CD1c-positive myeloid dendritic cell (primary cell): ENCODE results near the gene KAZN.
A peak's percentile ranks its signal among the peaks of the same experiment; 100 is the strongest.

Source experiments
- DNase-seq: peaks from one replicate; pipeline ENCODE4 v3.0.0-alpha.2; 2016; ENCODE audit errors: extremely low spot score

KAZN gene

GRCh38 chr1:15008783-15009729 is 410.6 kb downstream of the KAZN start:
- DNase-seq = no peak

GRCh38 chr1:15011160-15011559 is 412.7 kb downstream of the KAZN start:
- DNase-seq = no peak

- DNase-seq = no peak
Observed at GRCh38 chr1:15011661-15012060, 413.2 kb downstream of the KAZN start.

- no peak for DNase-seq
Observed at GRCh38 chr1:15012822-15013221, 414.3 kb downstream of the KAZN start.

GRCh38 chr1:15013767-15014166 is 415.3 kb downstream of the KAZN start:
- DNase-seq = no peak

- no peak for DNase-seq
Observed at GRCh38 chr1:15014516-15014915, 416.0 kb downstream of the KAZN start.

- no peak for DNase-seq
Observed at GRCh38 chr1:15016001-15016400, 417.5 kb downstream of the KAZN start.

GRCh38 chr1:15016526-15016925 is 418.0 kb downstream of the KAZN start:
- peak; percentile 50 for DNase-seq

GRCh38 chr1:15017120-15017519 is 418.6 kb downstream of the KAZN start:
- DNase-seq = no peak

- no peak for DNase-seq
Observed at GRCh38 chr1:15018767-15019166, 420.3 kb downstream of the KAZN start.

GRCh38 chr1:15020943-15021745 is 422.7 kb downstream of the KAZN start:
- DNase-seq = no peak

GRCh38 chr1:15022048-15022447 is 423.6 kb downstream of the KAZN start:
- no peak for DNase-seq

GRCh38 chr1:15023205-15023604 is 424.7 kb downstream of the KAZN start:
- peak; percentile 34 for DNase-seq

GRCh38 chr1:15023976-15024375 is 425.5 kb downstream of the KAZN start:
- DNase-seq = no peak

GRCh38 chr1:15026117-15026489 is 427.6 kb downstream of the KAZN start:
- DNase-seq = no peak

- peak; percentile 41 for DNase-seq
Observed at GRCh38 chr1:15027515-15027986, 429.1 kb downstream of the KAZN start.

GRCh38 chr1:15028102-15028501 is 429.6 kb downstream of the KAZN start:
- peak; percentile 38 for DNase-seq

GRCh38 chr1:15028616-15029015 is 430.1 kb downstream of the KAZN start:
- no peak for DNase-seq

GRCh38 chr1:15029036-15029435 is 430.6 kb downstream of the KAZN start:
- DNase-seq = no peak

- DNase-seq = no peak
Observed at GRCh38 chr1:15029786-15030185, 431.3 kb downstream of the KAZN start.

- no peak for DNase-seq
Observed at GRCh38 chr1:15031251-15031933, 432.9 kb downstream of the KAZN start.

- no peak for DNase-seq
Observed at GRCh38 chr1:15033264-15033663, 434.8 kb downstream of the KAZN start.
